ENCODE data around the gene LENG1.
A peak's percentile ranks its signal among the peaks of the same experiment; 100 is the strongest.

LENG1 gene

DNA sequence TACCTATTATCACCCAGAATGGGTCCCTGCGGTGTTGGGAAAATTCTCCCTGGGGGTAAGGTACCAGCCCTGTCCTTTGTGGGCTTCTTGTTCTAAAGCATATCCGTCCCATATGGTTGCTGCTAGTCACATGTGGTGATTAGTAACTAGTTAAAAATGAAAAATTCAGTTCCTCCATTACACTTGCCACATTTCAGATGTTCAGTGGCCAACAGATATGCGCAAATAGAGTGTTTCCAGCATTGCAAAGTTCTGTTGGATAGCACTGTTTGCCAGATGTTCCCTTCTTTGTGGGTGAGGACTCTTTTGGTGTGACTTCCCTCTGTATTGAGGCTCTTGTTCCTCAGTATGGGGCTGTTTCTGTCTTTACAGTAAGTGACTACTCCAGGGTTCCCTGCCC lies 18.2 kb downstream of the LENG1 start:
- peak; percentile 37 to 42 for DNase-seq (ENCODE audit: low read depth in 2 of 2)

DNA sequence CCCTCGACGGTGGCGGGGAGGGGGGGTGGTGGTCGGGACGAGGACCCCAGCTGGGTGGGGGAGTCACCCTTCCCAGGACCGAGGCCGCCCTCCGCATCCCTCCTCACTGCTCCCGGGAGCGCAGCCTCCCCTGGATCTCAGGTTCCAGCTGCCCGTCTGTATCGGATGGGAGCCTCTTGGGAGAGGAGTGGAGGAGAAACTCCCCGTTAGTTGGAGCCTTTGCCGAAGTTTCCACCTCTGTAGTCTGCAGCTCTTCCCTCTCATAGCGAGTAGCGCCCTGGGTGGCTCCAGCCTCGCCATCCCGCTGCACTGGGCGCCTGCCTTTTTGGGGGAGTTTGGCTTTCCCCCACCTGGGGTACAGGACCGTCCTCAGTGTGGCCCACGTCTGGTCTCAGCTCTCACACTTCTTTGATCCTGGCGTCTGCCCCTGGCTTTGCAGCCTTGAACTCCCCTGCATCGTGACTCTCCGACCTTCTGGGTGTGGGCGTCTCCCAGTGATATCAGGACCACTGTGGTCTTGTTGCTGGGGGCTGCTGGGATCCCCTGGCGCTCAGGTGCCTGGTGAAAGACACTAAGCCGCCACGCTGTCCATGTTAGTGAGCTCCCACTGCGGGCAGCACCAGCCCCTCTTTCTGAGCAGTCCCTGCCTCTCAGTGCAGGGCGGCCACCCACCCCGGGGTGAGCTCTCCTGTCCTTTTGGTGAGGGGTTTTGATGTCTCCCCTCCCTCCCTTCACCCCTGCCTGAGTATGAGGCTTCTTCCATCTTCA lies 20.8 kb downstream of the LENG1 start:
- DNase-seq (ENCODE audit: low read depth in 2 of 2), result no peak

- no peak for DNase-seq (ENCODE audit: low read depth in 2 of 2)
These were observed 21.6 kb downstream of the LENG1 start, which contains the start of gene CNOT3 for GRCh38 chr19:54137699-54138488. Gene CNOT3, plus strand, starts transcription at chr19:54137762. Its CDS starts 5,217 bp downstream, at chr19:54142979.

- peak; percentile 100 for DNase-seq (ENCODE audit: low read depth in 2 of 2)
These were observed 22.4 kb downstream of the LENG1 start for GRCh38 chr19:54136864-54137698.

DNA sequence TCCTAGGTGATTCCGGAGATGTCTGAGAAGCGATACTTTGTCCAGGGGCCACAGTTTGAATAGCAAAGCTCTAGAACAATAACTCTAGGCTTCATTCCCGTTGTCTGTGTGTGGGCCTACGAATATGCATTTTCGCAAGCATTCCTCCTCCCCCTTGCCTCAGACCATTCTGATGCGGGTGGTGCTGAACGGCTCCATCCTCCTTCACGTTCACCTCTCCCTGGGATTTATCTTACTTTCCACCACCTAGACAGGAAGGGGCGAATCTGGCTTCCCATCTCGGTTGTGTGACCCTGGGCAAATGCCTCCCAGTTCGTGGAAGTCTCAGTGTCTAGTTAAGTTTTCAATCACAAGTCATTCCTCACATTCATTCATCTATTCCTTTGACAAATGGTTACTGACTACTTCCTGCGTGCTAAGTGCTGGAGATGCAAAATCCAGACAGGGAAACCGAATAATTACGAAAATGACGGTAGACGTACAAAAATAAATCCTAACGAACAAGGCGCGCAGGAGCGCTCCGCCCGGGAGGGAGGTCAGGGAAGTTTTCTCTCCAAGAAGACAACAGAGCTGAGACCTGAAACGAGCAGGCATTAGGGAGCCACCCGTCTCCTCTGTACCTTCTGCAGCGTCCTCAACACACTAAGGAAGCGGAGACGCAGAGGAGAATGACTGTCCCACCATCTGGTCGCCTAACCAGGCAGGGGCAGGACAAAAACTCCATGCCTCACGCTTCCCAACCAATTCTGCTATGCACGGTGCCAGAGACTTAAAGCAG lies 23.2 kb downstream of the LENG1 start:
- no peak for DNase-seq (ENCODE audit: low read depth in 2 of 2)

DNA sequence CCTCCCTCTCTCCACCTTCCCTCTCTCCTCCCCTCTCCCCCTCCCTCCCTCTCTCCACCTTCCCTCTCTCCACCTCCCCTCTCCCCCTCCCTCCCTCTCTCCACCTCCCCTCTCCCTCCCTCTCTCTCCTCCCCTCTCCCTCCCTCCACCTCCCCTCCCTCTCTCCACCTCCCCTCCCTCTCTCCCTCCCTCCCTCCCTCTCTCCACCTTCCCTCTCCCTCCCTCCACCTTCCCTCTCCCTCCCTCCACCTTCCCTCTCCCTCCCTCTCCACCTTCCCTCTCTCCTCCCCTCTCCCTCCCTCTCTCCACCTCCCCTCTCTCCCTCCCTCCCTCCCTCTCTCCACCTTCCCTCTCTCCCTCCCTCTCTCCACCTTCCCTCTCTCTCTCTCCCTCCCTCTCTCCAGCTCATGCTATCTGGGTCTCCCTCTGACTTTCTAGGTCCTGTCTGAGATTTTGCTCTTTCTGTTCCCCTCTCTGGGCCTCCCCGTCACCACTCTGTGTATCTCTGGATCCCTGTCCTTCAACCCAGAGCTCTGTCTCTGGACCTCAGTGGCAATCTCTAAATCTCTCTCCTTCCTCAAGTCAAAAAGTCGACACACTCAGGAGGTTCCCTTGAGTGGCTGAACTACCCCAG lies 25.4 kb downstream of the LENG1 start:
- DNase-seq (ENCODE audit: low read depth in 2 of 2), result no peak

GRCh38 chr19:54133312-54133956 lies 26.1 kb downstream of the LENG1 start:
- peak in 1 of 2 experiments; percentile 23 for DNase-seq (ENCODE audit: low read depth in 2 of 2)

DNA sequence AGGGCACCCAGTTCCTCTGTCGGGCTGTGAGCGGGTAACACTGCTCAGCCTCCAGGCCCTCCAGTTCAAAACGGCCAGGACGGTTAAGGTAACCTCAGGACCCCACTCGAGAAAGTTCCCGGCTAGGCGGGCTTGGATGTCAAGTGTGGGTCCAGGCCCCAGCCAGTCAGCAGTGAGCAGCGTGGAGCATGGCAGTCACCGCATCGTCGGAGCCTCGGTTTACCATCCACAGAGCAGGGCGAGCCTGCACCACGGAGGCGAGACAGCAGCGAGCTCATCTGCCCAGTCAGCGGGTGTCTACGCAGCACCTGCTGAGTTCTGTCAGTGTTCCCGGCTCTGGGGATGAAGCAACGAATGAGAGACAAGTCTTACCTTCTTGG lies 29.9 kb downstream of the LENG1 start:
- DNase-seq (ENCODE audit: low read depth in 2 of 2), result no peak

DNA sequence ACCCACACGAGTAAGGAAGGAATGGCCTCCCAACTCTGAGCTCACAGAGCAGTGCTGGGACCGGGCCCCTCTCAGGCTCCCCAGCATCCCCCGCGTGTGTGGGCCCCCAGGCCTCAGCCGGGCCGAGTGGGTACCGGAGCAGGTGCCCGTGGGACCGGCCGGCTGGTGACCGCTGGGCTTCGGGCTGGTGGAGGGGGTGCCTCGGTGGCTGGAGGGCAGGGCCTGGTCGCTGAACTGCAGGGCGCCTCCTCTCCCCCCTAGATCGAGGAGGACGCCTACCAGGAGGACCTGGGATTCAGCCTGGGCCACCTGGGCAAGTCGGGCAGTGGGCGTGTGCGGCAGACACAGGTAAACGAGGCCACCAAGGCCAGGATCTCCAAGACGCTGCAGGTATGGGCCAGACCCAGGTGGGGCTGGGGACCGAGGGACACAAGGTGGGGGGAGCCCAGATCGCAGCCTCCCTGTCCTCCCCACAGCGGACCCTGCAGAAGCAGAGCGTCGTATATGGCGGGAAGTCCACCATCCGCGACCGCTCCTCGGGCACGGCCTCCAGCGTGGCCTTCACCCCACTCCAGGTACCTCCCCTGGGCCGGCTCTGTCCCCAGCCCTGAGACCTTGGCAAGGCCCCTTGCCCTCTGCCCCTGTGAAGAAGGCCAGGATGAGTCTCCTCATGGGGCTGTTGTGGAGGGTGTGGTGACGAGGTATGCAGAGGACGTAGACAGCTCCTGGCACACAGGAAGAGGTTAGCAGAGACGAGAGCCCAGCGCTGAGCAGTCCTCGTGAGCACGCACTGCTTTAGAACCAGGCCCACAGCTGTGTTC lies 30.5 kb downstream of the LENG1 start:
- DNase-seq (ENCODE audit: low read depth in 2 of 2), result no peak

DNA sequence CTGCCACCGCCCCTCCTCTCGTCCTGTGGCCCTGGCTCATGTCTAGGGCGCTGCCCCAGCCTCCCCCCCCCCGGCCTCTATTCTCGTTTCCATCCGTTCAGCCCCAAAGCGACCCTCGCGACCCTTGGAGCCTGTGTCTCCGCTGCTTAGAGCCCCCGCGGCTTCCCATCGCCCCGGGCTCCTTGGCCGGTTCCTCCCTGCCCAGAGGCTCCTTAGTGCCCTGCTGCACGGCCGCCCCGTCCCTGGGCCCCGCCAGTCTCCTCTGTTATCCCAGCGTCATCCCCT lies 31.1 kb downstream of the LENG1 start:
- no peak for DNase-seq (ENCODE audit: low read depth in 2 of 2)

DNA sequence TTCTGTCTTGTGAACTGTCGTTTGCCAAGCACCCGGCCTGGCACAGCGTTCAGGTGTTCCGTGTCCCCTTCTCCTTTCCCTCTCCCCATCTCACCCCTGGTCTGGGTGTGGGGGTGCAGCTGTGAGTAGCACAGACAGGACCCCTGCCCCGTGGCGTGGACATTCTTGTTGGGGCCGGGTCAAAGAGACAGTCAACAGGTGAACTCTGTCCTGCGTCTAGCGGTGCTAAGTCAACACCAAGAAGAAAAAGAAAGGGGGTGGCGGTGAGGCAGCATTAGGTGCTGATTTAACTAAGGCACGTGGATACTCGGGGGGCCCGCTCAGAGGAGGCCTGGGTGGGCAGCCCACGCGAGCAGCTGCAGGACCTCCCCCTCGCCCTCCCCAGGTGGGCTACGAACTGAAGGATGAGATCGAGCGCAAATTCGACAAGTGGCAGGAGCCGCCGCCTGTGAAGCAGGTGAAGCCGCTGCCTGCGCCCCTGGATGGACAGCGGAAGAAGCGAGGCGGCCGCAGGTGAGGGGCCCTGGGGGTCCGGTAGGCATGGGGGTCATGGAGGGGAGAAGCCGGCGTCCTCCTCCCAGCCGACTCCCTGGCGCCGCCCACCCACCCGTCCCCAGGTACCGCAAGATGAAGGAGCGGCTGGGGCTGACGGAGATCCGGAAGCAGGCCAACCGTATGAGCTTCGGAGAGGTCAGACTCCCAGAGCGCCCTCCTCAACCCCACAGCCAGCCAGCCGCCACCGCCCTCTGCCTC lies 31.7 kb downstream of the LENG1 start:
- DNase-seq (ENCODE audit: low read depth in 2 of 2), result no peak

GRCh38 chr19:54125713-54126112 lies 33.8 kb downstream of the LENG1 start:
- no peak for DNase-seq (ENCODE audit: low read depth in 2 of 2)

- DNase-seq (ENCODE audit: low read depth in 2 of 2), result no peak
These were observed 35.1 kb downstream of the LENG1 start for GRCh38 chr19:54124393-54124792.

- DNase-seq (ENCODE audit: low read depth in 2 of 2), result no peak
These were observed 35.8 kb downstream of the LENG1 start for GRCh38 chr19:54123682-54124081.

DNA sequence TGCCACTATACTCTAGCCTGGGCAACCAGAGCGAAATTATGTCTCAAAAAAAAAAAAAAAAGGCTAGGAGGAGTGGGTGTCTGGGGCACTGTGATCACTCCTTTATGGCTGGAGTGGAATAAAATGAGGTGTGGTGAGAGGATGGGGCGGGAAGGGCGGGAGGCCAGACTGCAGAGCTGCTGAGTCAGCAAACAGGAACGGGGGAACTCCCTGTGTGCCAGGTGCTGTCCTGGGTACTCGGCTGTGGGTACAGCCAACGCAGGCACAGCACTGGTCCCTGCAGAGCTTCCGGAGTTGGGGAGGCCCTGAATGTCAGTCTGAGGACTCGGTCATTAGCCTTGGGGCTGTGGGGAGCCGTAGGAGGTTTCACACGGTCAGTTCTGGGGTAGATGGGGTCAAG lies 38.3 kb downstream of the LENG1 start:
- DNase-seq (ENCODE audit: low read depth in 2 of 2), result no peak

DNA sequence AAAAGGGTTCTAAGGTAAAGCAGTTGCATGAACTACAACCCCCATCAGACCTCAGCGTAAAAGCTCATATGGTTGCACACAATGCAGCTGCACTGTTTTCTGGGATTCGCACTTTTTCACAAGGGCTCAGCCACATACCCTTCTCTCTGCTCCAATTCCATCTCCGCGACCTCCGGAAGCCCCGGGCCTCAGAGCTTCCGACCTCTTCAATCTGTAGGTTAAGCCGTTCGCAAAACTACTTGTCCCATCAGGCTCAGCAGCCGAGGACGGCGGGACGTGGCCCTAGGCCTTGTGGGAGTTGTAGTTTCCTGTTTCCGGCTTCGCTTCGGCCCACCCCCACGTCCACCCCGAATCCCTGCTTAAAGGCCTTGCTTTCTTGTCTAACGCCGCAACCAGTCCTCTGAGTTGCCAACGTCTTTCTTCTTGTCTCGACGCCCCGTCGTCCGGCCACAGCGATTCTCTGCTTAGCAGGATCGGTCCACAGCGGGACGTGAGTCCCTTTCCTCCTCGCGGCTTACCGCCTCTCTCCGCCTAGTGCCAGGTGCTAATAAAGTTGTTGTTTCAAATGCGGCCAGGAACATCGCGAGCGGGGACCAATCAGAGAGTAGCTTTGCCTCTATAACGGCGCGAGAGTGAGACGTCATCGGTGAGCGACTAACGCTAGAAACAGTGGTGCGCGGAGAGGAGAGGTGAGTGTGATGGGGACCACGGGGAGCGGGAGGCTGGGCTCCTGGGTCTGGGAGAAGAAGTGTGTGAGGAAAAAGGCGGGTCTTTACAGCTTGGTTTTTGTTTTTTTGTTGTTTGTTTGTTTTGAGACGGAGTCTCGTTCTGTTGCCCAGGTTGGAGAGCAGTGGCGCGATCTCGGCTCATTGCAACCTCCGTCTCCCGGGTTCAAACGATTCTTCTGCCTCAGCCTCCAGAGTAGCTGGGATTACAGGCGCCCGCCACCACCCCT lies 44.1 kb downstream of the LENG1 start, which contains the start of the genes PRPF31 and TFPT:
TSS of gene PRPF31 (plus strand) at position 646 of the 955 bp plus-strand sequence. CDS start 2,525 bp downstream, outside the sequence.
TSS of gene TFPT (minus strand) at position 549 of the 955 bp plus-strand sequence. CDS start at position 161, 388 bp downstream.
- peak; percentile 97 for DNase-seq (ENCODE audit: low read depth in 2 of 2)

DNA sequence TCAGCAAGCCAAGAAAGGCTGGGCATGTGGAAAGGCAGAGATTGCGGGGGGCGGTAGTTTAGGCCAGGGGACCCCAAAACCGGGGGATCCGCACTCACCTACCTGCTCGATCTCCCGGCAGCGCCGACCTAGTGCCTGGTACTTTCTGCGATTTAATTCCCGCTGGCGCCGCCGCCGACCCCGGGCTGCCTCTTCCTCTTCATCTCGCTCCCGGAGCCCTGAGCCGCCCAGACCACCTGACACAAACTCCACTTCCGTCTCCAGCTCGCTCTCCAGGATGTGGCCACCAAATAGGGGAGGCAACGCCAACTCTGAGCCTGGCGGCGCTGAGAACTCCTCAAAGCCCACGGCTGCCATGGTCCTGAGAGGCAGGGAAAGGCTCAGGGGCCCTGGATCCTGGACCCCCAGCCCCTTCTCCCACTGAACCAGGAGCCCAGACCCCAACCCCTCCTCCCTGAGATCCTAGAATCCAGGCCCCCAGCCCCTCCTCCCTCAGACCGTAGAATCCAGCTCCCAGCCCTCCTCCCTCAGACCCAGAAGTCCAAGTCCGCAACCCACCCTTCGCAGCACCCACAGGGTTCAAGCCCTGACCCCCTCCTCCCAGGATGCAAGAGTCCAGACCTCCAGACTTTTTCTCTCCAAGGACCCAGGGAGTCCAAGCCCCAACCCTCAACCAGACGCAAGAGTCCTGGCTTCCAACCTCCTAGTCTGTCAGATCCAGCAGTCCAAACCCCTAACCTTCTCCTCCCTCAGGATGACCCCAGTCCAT lies 45.0 kb downstream of the LENG1 start:
- no peak for DNase-seq (ENCODE audit: low read depth in 2 of 2)

Measured in fibroblast of skin of left quadriceps (primary cell).